HepG2 (cell line): Measurements from ENCODE around the gene RAB40C. TPM values are rescaled to one million over a fixed set of nuclear protein-coding genes. Genes with fewer than 3 reads are reported as not detected.

Experiments used
- ATAC-seq: fragments of 200-7000 bp; cut with Tn5 transposase; 3 replicates; pipeline ENCODE4 v1.9.1; 2020; ENCODE audit warnings: mild to moderate bottlenecking, moderate library complexity
- BruUV-seq: library from RNA; stranded (reverse); fragments of 400-500 nt; replicated peaks from 2 replicates; lab custom pipeline; 2021; lab: Mats Ljungman, UMichigan
- CTCF ChIA-PET: fragments of 300-600 bp; formaldehyde crosslinking; extraction: SDS; loops from one replicate; lab custom pipeline; 2021; ENCODE audit warnings: low total read pairs, inconsistent platforms, low intra/inter-chr PET ratio; lab: Yijun Ruan, JAX
- POLR2A ChIA-PET: fragments of 350-600 bp; sonication (Branson Sonifier 250); formaldehyde crosslinking; loops from one replicate; lab custom pipeline; 2020; ENCODE audit warnings: antibody characterized with exemption, inconsistent platforms; lab: Yijun Ruan, JAX
- DNase-seq: peaks from one replicate; pipeline ENCODE4 v3.0.0-alpha.2; 2015; ENCODE audit warnings: low spot score
- FAIRE-seq: peaks from 3 replicates; lab custom pipeline; 2011; peaks lifted over from hg19 to GRCh38; lab: Jason Lieb, UNC
- H2AFZ ChIP-seq: one replicate; pipeline ENCODE4 v1.6.1; 2011; ENCODE audit warnings: low read length, inconsistent platforms
- H3K27ac ChIP-seq: fragments of 300-600 bp; 3 replicates; pipeline ENCODE4 v1.8.0; 2011; ENCODE audit warnings: mixed run types, mild to moderate bottlenecking, mixed read lengths, low read length, inconsistent platforms; ENCODE audit not compliant: insufficient read depth; ENCODE audit errors: extremely low read length
- H3K27me3 ChIP-seq, 2 experiments: fragments of 200-600 bp in 1 of 2; 2 replicates in 1 of 2; 3 replicates in 1 of 2; pipeline versions ENCODE4 v1.6.0 to v1.8.0; 2011; ENCODE audit warnings: low read length in 2 of 2, mild to moderate bottlenecking in 2 of 2, moderate library complexity in 2 of 2, inconsistent platforms in 1 of 2; ENCODE audit not compliant: insufficient read depth in 2 of 2, control insufficient read depth in 1 of 2
- H3K36me3 ChIP-seq, 2 experiments: fragments of 200-600 bp in 1 of 2; replicated peaks in 1 of 2; 2 replicates in 1 of 2; 3 replicates in 1 of 2; pipeline versions ENCODE4 v1.5.1 to v1.8.0; 2011; ENCODE audit warnings: low read length in 2 of 2, inconsistent platforms in 1 of 2; ENCODE audit not compliant: insufficient read depth in 2 of 2, control insufficient read depth in 1 of 2
- H3K4me1 ChIP-seq: 2 replicates; pipeline ENCODE4 v1.5.1; 2012; ENCODE audit warnings: low read length, inconsistent platforms; ENCODE audit not compliant: insufficient read depth
- H3K4me2 ChIP-seq: 2 replicates; pipeline ENCODE4 v1.6.0; 2011; ENCODE audit warnings: low read depth, low read length, inconsistent platforms
- H3K4me3 ChIP-seq, 3 experiments: fragments of 200-600 bp in 1 of 3; sonication (generic), shearing (Covaris generic) in 1 of 3; replicated peaks in 1 of 3; 2 replicates each; pipeline ENCODE4 v1.5.1; 2011 to 2016; ENCODE audit warnings: low read length in 3 of 3, inconsistent platforms in 2 of 3, low read depth in 2 of 3, mild to moderate bottlenecking in 2 of 3, control low read depth in 1 of 3, mixed read lengths in 1 of 3; ENCODE audit not compliant: insufficient read depth in 1 of 3
- H3K79me2 ChIP-seq: one replicate; pipeline ENCODE4 v1.6.1; 2011; ENCODE audit warnings: low read length, inconsistent platforms; ENCODE audit not compliant: insufficient read depth
- H3K9ac ChIP-seq: 2 replicates; pipeline ENCODE4 v1.6.0; 2011; ENCODE audit warnings: mild to moderate bottlenecking, low read depth, low read length, inconsistent platforms; ENCODE audit not compliant: insufficient read depth
- H3K9me3 ChIP-seq: 2 replicates; pipeline ENCODE4 v1.5.1; 2012; ENCODE audit warnings: mild to moderate bottlenecking, low read length
- H4K20me1 ChIP-seq: 2 replicates; pipeline ENCODE4 v1.6.0; 2011; ENCODE audit warnings: inconsistent platforms, mild to moderate bottlenecking, low read length, moderate library complexity; ENCODE audit not compliant: insufficient read depth
- AGO2 ChIP-seq: fragments of 200-400 bp; formaldehyde crosslinking; optimal IDR thresholded peaks from 2 replicates; pipeline ENCODE3; 2017; ENCODE audit warnings: mild to moderate bottlenecking, low read depth, low read length, moderate library complexity
- CHD2 ChIP-seq: IDR thresholded peaks from 2 replicates; pipeline ENCODE4 v1.6.1; 2011; ENCODE audit warnings: low read depth, low read length, improper control_type of control experiment
- FOSL2 ChIP-seq: sonication (generic); formaldehyde crosslinking; IDR thresholded peaks from 2 replicates; pipeline ENCODE4 v1.4.0; 2020; ENCODE audit warnings: missing genetic modification reagents
- HNRNPL ChIP-seq: fragments of 200-400 bp; formaldehyde crosslinking; IDR thresholded peaks from 2 replicates; pipeline ENCODE4 v1.6.1; 2017; ENCODE audit warnings: mild to moderate bottlenecking, low read depth, low read length
- SIN3A ChIP-seq: IDR thresholded peaks from 2 replicates; pipeline ENCODE4 v1.6.1; 2011; ENCODE audit warnings: low read depth, mild to moderate bottlenecking, control low read depth, low read length, borderline replicate concordance
- WGBS: methylation state at CpG from one replicate; pipeline ENCODE4 v1.1.6; 2017; ENCODE audit warnings: low lambda C conversion rate; 5-methylcytosine and 5-hydroxymethylcytosine counted together
- in situ Hi-C: cut with HindIII; loops from 2 replicates; pipeline ENCODE4 v1.10.0; 2017; ENCODE audit warnings: low pct_unique_long_range_greater_than_20kb; ENCODE audit not compliant: extremely low pct_ligation_motif_present
- intact Hi-C: fragments of 100-400 bp; cut with micrococcal nuclease; formaldehyde crosslinking; loops from one replicate; pipeline ENCODE4 v1.10.0; 2022; ENCODE audit not compliant: unreplicated experiment
- polyA plus RNA-seq, 8 experiments: library from polyadenylated mRNA; depleted of rRNA in 3 of 8; stranded (reverse) in 7 of 8; unstranded in 1 of 8; fragments of >200 nt; fragmentation: Illumina TruSeq in 4 of 8; extraction: Trizol in 4 of 8; gene quantifications; 2 replicates each; pipeline versions ENCODE4 v1.2.1 to v1.2.3, GENCODE V29; 2011 to 2016; ENCODE audit warnings: low read depth in 4 of 8, missing spikeins in 1 of 8, mixed read lengths in 1 of 8; ENCODE audit not compliant: insufficient read depth in 1 of 8
- total RNA-seq, 5 experiments: library from RNA; depleted of rRNA; stranded (reverse); fragments of >200 nt; fragmentation: Illumina TruSeq; extraction: Trizol; gene quantifications; 2 replicates each; pipeline ENCODE4 v1.2.3, GENCODE V29; 2016; ENCODE audit warnings: low read depth in 1 of 5
- TF ChIP-seq, protein P1 (sequence below): sonication (generic); formaldehyde crosslinking; IDR thresholded peaks from 2 replicates; pipeline ENCODE4 v1.8.0; 2022; ENCODE audit warnings: missing genetic modification reagents, mild to moderate bottlenecking, moderate library complexity, borderline replicate concordance
- TF ChIP-seq, protein P2 (sequence below): sonication (generic); formaldehyde crosslinking; IDR thresholded peaks from 2 replicates; pipeline ENCODE4 v1.4.0; 2020; ENCODE audit warnings: missing genetic modification reagents, mild to moderate bottlenecking, borderline replicate concordance
- TF ChIP-seq, protein P3 (sequence below): IDR thresholded peaks from 2 replicates; pipeline ENCODE4 v1.6.1; 2012; ENCODE audit warnings: low read length, improper control_type of control experiment

The RAB40C gene
- total and polyA plus RNA-seq, 2 of the 13 experiments (the other 11 are each of a cell fraction or from before 2014, with no cell fraction given), result 7.7 to 11.5 TPM

DNA sequence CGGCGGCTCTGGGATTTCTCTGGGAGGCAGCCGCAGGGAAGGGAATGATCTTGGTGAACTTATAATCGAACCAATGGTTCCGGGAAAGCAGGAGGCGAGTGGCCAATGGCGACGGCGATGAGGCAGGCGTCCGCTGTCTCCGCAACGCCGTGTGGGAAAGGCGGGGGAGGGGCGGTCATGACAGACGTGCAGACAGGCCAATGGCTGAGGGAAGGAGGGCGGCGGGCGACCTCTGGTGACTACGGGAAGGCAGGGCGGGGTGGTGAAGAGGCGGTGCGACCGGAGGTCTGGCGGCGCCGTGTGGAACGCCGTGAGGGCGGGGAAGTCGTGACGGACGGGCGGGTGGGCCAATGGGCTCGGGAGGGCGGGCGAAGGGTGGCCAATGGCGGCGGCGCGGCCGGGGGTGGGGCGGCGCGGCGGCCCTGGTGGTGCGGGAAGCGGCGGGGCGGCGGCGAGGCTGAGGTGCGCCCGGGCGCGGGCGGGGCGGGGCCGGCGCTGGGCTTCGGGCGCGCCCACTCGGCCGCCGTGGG is at the start of gene RAB40C (continued):
- TF ChIP-seq, protein P1, sequence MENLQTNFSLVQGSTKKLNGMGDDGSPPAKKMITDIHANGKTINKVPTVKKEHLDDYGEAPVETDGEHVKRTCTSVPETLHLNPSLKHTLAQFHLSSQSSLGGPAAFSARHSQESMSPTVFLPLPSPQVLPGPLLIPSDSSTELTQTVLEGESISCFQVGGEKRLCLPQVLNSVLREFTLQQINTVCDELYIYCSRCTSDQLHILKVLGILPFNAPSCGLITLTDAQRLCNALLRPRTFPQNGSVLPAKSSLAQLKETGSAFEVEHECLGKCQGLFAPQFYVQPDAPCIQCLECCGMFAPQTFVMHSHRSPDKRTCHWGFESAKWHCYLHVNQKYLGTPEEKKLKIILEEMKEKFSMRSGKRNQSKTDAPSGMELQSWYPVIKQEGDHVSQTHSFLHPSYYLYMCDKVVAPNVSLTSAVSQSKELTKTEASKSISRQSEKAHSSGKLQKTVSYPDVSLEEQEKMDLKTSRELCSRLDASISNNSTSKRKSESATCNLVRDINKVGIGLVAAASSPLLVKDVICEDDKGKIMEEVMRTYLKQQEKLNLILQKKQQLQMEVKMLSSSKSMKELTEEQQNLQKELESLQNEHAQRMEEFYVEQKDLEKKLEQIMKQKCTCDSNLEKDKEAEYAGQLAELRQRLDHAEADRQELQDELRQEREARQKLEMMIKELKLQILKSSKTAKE (CRISPR knock-in tag), result no peak
- TF ChIP-seq CHD2, result peak; percentile 81

DNA sequence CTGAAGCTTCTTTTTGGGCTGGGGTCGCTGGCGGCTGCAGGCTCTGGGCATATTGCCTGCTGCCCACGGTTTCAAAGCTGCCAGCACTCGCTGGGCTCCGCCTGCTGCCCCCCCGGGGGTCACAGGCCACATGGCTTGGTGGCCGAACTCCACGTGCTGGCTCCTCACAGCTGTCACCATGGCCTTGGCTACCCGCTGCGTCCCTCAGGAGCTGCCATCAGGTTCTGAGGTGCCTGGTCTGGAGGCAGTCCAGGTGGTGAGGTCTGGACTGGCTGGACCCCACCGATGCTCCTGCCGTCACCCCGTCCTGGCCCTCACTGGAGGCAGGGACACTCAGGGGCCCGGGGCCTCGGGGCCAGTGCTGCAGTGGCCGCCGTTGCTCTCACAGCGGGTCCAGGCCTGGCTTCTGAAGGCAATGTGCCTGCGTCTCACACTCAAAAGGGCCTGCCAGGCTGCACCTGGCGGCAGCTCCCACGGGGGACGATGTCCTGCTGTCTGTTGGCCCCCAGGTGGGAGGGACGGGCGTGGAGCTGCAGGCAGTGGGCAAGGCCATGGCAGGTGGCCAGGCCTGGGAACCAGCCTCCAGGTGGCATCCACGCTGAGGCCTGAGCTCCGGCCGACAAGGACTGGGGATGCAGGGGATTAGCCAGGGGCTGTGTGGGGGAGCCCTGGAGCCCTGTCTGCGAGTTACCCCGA is 49.1 kb upstream of the RAB40C start:
- CTCF ChIA-PET, result no interaction called here
- peaks cover 13 to 16% of the 10 kb centered on the region in 2 experiments; a peak in 4 of 5 replicates for H3K36me3 ChIP-seq
- H3K4me2 ChIP-seq, result no peak overlapping the region
- H2AFZ ChIP-seq, result no peak overlapping the region
- no peak overlapping the region for H3K9ac ChIP-seq
- POLR2A ChIA-PET, result no interaction called here
- no peak for DNase-seq
- no peaks in the 10 kb centered on the region for H4K20me1 ChIP-seq
- H3K9me3 ChIP-seq, result no peaks in the 10 kb centered on the region
- H3K4me3 ChIP-seq, result no peak overlapping the region
- no peaks in the 10 kb centered on the region for H3K27me3 ChIP-seq
- intact Hi-C loops, result no loop called here
- no peak for FAIRE-seq
- in situ Hi-C loops, result no loop called here
- H3K4me1 ChIP-seq, result peaks cover 21% of the 10 kb centered on the region
- BruUV-seq, result no TSS peak
- no peak overlapping the region for H3K27ac ChIP-seq
- no peak for ATAC-seq
- TF ChIP-seq HNRNPL, result peak; percentile 66; the same call in 1 of the 2 replicates
- no peak for TF ChIP-seq SIN3A
- TF ChIP-seq FOSL2, result no peak
- TF ChIP-seq, protein P2, sequence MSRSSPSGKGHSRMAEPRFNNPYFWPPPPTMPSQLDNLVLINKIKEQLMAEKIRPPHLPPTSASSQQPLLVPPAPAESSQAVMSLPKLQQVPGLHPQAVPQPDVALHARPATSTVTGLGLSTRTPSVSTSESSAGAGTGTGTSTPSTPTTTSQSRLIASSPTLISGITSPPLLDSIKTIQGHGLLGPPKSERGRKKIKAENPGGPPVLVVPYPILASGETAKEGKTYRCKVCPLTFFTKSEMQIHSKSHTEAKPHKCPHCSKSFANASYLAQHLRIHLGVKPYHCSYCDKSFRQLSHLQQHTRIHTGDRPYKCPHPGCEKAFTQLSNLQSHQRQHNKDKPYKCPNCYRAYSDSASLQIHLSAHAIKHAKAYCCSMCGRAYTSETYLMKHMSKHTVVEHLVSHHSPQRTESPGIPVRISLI, result no peak
- peak; percentile 52 for TF ChIP-seq AGO2
- TF ChIP-seq, protein P3, sequence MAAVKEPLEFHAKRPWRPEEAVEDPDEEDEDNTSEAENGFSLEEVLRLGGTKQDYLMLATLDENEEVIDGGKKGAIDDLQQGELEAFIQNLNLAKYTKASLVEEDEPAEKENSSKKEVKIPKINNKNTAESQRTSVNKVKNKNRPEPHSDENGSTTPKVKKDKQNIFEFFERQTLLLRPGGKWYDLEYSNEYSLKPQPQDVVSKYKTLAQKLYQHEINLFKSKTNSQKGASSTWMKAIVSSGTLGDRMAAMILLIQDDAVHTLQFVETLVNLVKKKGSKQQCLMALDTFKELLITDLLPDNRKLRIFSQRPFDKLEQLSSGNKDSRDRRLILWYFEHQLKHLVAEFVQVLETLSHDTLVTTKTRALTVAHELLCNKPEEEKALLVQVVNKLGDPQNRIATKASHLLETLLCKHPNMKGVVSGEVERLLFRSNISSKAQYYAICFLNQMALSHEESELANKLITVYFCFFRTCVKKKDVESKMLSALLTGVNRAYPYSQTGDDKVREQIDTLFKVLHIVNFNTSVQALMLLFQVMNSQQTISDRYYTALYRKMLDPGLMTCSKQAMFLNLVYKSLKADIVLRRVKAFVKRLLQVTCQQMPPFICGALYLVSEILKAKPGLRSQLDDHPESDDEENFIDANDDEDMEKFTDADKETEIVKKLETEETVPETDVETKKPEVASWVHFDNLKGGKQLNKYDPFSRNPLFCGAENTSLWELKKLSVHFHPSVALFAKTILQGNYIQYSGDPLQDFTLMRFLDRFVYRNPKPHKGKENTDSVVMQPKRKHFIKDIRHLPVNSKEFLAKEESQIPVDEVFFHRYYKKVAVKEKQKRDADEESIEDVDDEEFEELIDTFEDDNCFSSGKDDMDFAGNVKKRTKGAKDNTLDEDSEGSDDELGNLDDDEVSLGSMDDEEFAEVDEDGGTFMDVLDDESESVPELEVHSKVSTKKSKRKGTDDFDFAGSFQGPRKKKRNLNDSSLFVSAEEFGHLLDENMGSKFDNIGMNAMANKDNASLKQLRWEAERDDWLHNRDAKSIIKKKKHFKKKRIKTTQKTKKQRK, result no peak
- WGBS, result 95% methylated on average over 11 of the region's 29 CpGs
- peaks cover 53% of the 10 kb centered on the region for H3K79me2 ChIP-seq
